HepG2 (cell line): Measurements from ENCODE around the gene PEX11B. TPM values are rescaled to one million over a fixed set of nuclear protein-coding genes. Genes with fewer than 3 reads are reported as not detected.

Source experiments
- AKAP8 ChIP-seq: sonication (generic); formaldehyde crosslinking; IDR thresholded peaks from 2 replicates; pipeline ENCODE4 v1.5.1; 2020; ENCODE audit warnings: mild to moderate bottlenecking, missing genetic modification reagents
- CHD4 ChIP-seq: fragments of 200-600 bp; sonication (generic); IDR thresholded peaks from 2 replicates; pipeline ENCODE4 v1.7.0; 2017; ENCODE audit warnings: mild to moderate bottlenecking, low read length, borderline replicate concordance
- DMTF1 ChIP-seq: sonication (generic); formaldehyde crosslinking; IDR thresholded peaks from 2 replicates; pipeline ENCODE4 v1.4.0; 2020; ENCODE audit warnings: mild to moderate bottlenecking, missing genetic modification reagents
- GABPA ChIP-seq, 2 experiments: IDR thresholded peaks; 2 replicates each; pipeline ENCODE4 v1.6.1; 2011 to 2016; ENCODE audit warnings: low read depth in 2 of 2, low read length in 1 of 2, missing biosample characterization in 1 of 2, missing genetic modification characterization in 1 of 2
- GTF3A ChIP-seq: sonication (generic); formaldehyde crosslinking; conservative IDR thresholded peaks from 2 replicates; pipeline ENCODE4 v1.4.0; 2020; ENCODE audit warnings: mild to moderate bottlenecking, missing genetic modification reagents
- HCFC1 ChIP-seq: fragments of 150-350 bp; IDR thresholded peaks from 2 replicates; pipeline ENCODE4 v1.6.1; 2014; ENCODE audit warnings: low read depth, low read length
- KLF9 ChIP-seq: IDR thresholded peaks from 2 replicates; pipeline ENCODE4 v1.6.1; 2016; ENCODE audit warnings: low read depth
- MTA1 ChIP-seq: sonication (generic); formaldehyde crosslinking; IDR thresholded peaks from 2 replicates; pipeline ENCODE4 v1.4.0; 2020; ENCODE audit warnings: missing genetic modification reagents, mild to moderate bottlenecking, borderline replicate concordance
- NCOR1 ChIP-seq: fragments of 200-600 bp; sonication (generic); IDR thresholded peaks from 2 replicates; pipeline ENCODE4 v1.7.0; 2017; ENCODE audit warnings: antibody characterized with exemption, low read length, borderline replicate concordance
- PHF21A ChIP-seq: sonication (generic); formaldehyde crosslinking; IDR thresholded peaks from 2 replicates; pipeline ENCODE4 v1.5.0; 2020; ENCODE audit warnings: mild to moderate bottlenecking, missing genetic modification reagents
- POLR2AphosphoS2 ChIP-seq: IDR thresholded peaks from 2 replicates; pipeline ENCODE4 v1.6.1; 2011; ENCODE audit warnings: low read depth, low read length, improper control_type of control experiment
- RNF2 ChIP-seq: fragments of 450-650 bp; conservative IDR thresholded peaks from 2 replicates; pipeline ENCODE4 v1.6.1; 2016; ENCODE audit warnings: low read depth
- SKI ChIP-seq: fragments of 450-650 bp; IDR thresholded peaks from one replicate; pipeline ENCODE4 v1.6.1; 2018; ENCODE audit warnings: mild to moderate bottlenecking; ENCODE audit not compliant: partially characterized antibody
- TOE1 ChIP-seq: sonication (generic); formaldehyde crosslinking; IDR thresholded peaks from 2 replicates; pipeline ENCODE4 v1.4.0; 2020; ENCODE audit warnings: mild to moderate bottlenecking, missing genetic modification reagents
- YEATS2 ChIP-seq: sonication (generic); formaldehyde crosslinking; IDR thresholded peaks from 2 replicates; pipeline ENCODE4 v1.4.0; 2020; ENCODE audit warnings: missing genetic modification reagents, borderline replicate concordance
- ZMYM2 ChIP-seq: sonication (generic); formaldehyde crosslinking; IDR thresholded peaks from 2 replicates; pipeline ENCODE4 v1.8.0; 2022; ENCODE audit warnings: mild to moderate bottlenecking, missing genetic modification reagents
- ZNF17 ChIP-seq: sonication (generic); formaldehyde crosslinking; IDR thresholded peaks from 2 replicates; pipeline ENCODE4 v1.5.0; 2020; ENCODE audit warnings: mild to moderate bottlenecking, missing genetic modification reagents
- ZNF224 ChIP-seq: sonication (generic); formaldehyde crosslinking; IDR thresholded peaks from 2 replicates; pipeline ENCODE4 v1.5.0; 2020; ENCODE audit warnings: mild to moderate bottlenecking, missing genetic modification reagents
- ZNF414 ChIP-seq: sonication (generic); formaldehyde crosslinking; IDR thresholded peaks from 2 replicates; pipeline ENCODE4 v1.5.0; 2020; ENCODE audit warnings: missing genetic modification reagents
- ZNF451 ChIP-seq: sonication (generic); formaldehyde crosslinking; IDR thresholded peaks from 2 replicates; pipeline ENCODE4 v1.5.0; 2020; ENCODE audit warnings: mild to moderate bottlenecking, missing genetic modification reagents
- ZNF549 ChIP-seq: sonication (generic); formaldehyde crosslinking; IDR thresholded peaks from 2 replicates; pipeline ENCODE4 v1.5.0; 2020; ENCODE audit warnings: missing genetic modification reagents
- ZNF670 ChIP-seq: sonication (generic); formaldehyde crosslinking; IDR thresholded peaks from 2 replicates; pipeline ENCODE4 v1.8.0; 2022; ENCODE audit warnings: mild to moderate bottlenecking, missing genetic modification reagents, borderline replicate concordance
- ZNF746 ChIP-seq: sonication (generic); formaldehyde crosslinking; IDR thresholded peaks from 2 replicates; pipeline ENCODE4 v1.8.0; 2022; ENCODE audit warnings: mild to moderate bottlenecking, missing genetic modification reagents
- ZNF768 ChIP-seq: sonication (generic); formaldehyde crosslinking; IDR thresholded peaks from 2 replicates; pipeline ENCODE4 v1.4.0; 2020; ENCODE audit warnings: missing genetic modification reagents
- polyA plus RNA-seq, 8 experiments: library from polyadenylated mRNA; depleted of rRNA in 3 of 8; stranded (reverse) in 7 of 8; unstranded in 1 of 8; fragments of >200 nt; fragmentation: Illumina TruSeq in 4 of 8; extraction: Trizol in 4 of 8; gene quantifications; 2 replicates each; pipeline versions ENCODE4 v1.2.1 to v1.2.3, GENCODE V29; 2011 to 2016; ENCODE audit warnings: low read depth in 4 of 8, missing spikeins in 1 of 8, mixed read lengths in 1 of 8; ENCODE audit not compliant: insufficient read depth in 1 of 8
- total RNA-seq, 5 experiments: library from RNA; depleted of rRNA; stranded (reverse); fragments of >200 nt; fragmentation: Illumina TruSeq; extraction: Trizol; gene quantifications; 2 replicates each; pipeline ENCODE4 v1.2.3, GENCODE V29; 2016; ENCODE audit warnings: low read depth in 1 of 5
- TF ChIP-seq, protein P1 (sequence below): sonication (generic); formaldehyde crosslinking; IDR thresholded peaks from 2 replicates; pipeline ENCODE4 v1.8.1; 2022; ENCODE audit warnings: mild to moderate bottlenecking, missing genetic modification reagents
- TF ChIP-seq, protein P2 (sequence below): IDR thresholded peaks from 2 replicates; pipeline ENCODE4 v1.6.1; 2012; ENCODE audit warnings: low read depth, low read length, improper control_type of control experiment

PEX11B gene
- total and polyA plus RNA-seq, 2 of the 13 experiments (the other 11 are each of a cell fraction or from before 2014, with no cell fraction given): 21.6 to 48.4 TPM

- TF ChIP-seq HCFC1 (peak; percentile 36; the same call in 1 of the 2 replicates), MTA1 (CRISPR knock-in tag) (peak; percentile 70), SKI (no peak), ZNF451 (no peak), ZNF414 (no peak), NCOR1 (no peak), AKAP8 (CRISPR knock-in tag) (no peak), ZNF224 (CRISPR knock-in tag) (no peak), ZNF17 (CRISPR knock-in tag) (no peak), GTF3A (CRISPR knock-in tag) (0 out of 2 replicates have a peak, but pooled peaks have one; percentile 60), PHF21A (CRISPR knock-in tag) (peak; percentile 50; the same call in 1 of the 2 replicates), ZMYM2 (CRISPR knock-in tag) (no peak), CHD4 (no peak), POLR2AphosphoS2 (no peak), GABPA (IDR thresholded peaks at IDR 0.05; ENCODE audit: low read depth, low read length) (no peak), GABPA (CRISPR knock-in tag; IDR thresholded peaks at IDR 0.05; ENCODE audit: low read depth) (no peak; the same call in 1 of the 2 replicates), ZNF768 (CRISPR knock-in tag) (no peak), DMTF1 (CRISPR knock-in tag) (no peak), ZNF746 (CRISPR knock-in tag) (no peak), RNF2 (no peak), ZNF549 (CRISPR knock-in tag) (no peak), TOE1 (CRISPR knock-in tag) (no peak), ZNF670 (CRISPR knock-in tag) (peak; percentile 54; the same call in 1 of the 2 replicates), YEATS2 (CRISPR knock-in tag) (peak; percentile 71; the same call in 1 of the 2 replicates), KLF9 (CRISPR knock-in tag) (no peak)
- TF ChIP-seq, protein P1, sequence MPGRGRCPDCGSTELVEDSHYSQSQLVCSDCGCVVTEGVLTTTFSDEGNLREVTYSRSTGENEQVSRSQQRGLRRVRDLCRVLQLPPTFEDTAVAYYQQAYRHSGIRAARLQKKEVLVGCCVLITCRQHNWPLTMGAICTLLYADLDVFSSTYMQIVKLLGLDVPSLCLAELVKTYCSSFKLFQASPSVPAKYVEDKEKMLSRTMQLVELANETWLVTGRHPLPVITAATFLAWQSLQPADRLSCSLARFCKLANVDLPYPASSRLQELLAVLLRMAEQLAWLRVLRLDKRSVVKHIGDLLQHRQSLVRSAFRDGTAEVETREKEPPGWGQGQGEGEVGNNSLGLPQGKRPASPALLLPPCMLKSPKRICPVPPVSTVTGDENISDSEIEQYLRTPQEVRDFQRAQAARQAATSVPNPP (CRISPR knock-in tag): no peak
- TF ChIP-seq, protein P2, sequence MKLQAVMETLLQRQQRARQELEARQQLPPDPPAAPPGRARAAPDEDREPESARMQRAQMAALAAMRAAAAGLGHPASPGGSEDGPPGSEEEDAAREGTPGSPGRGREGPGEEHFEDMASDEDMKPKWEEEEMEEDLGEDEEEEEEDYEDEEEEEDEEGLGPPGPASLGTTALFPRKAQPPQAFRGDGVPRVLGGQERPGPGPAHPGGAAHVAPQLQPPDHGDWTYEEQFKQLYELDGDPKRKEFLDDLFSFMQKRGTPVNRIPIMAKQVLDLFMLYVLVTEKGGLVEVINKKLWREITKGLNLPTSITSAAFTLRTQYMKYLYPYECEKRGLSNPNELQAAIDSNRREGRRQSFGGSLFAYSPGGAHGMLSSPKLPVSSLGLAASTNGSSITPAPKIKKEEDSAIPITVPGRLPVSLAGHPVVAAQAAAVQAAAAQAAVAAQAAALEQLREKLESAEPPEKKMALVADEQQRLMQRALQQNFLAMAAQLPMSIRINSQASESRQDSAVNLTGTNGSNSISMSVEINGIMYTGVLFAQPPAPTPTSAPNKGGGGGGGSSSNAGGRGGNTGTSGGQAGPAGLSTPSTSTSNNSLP: no peak
These were observed at the start of gene PEX11B (continued) for GRCh38 chr1:145918144-145918991.
